HG03432 (cell line): ENCODE data around the gene SIAE.

Source experiments
- ATAC-seq: cut with Tn5 transposase; IDR thresholded peaks from one replicate; pipeline ENCODE4 v1.9.1; 2021; ENCODE audit warnings: mild to moderate bottlenecking, moderate library complexity; ENCODE audit not compliant: unreplicated experiment

The SIAE gene

GRCh38 chr11:124583781-124584180 is 89.8 kb downstream of the SIAE start:
- ATAC-seq, result no peak
